Sigmoid colon (tissue), 4 donors: ENCODE results near the gene GTF3C2.

Experiments
- CTCF ChIP-seq, 4 experiments: fragments of 450-650 bp in 3 of 4; fragments of 200-600 bp in 1 of 4; IDR thresholded peaks; one replicate each; pipeline ENCODE4 v1.5.1; 2016 to 2019; ENCODE audit warnings: antibody characterized with exemption in 4 of 4, mild to moderate bottlenecking in 3 of 4, moderate library complexity in 2 of 4
- EP300 ChIP-seq, 4 donors: sonication (generic); formaldehyde crosslinking; IDR thresholded peaks; one replicate each; pipeline ENCODE4 v1.6.1; 2017; ENCODE audit warnings: antibody characterized with exemption in 4 of 4
- POLR2A ChIP-seq, 2 donors: fragments of 450-650 bp; IDR thresholded peaks; one replicate each; pipeline ENCODE4 v1.6.1; 2016; ENCODE audit warnings: antibody characterized with exemption in 2 of 2, mild to moderate bottlenecking in 2 of 2, moderate library complexity in 2 of 2
- POLR2AphosphoS5 ChIP-seq, 4 donors: sonication (generic); formaldehyde crosslinking; IDR thresholded peaks; one replicate each; pipeline ENCODE4 v1.6.1; 2017; ENCODE audit warnings: antibody characterized with exemption in 4 of 4

- TF ChIP-seq CTCF (IDR thresholded peaks at IDR 0.05) (no peak), EP300 (IDR thresholded peaks at IDR 0.05) (no peak), POLR2A (IDR thresholded peaks at IDR 0.05) (no peak), POLR2AphosphoS5 (IDR thresholded peaks at IDR 0.05) (no peak)
These were observed 58.0 kb downstream of the GTF3C2 start for GRCh38 chr2:27298391-27299080.
